Left lung (tissue), 10 donors: Measurements from ENCODE around the gene PCMT1. TPM values are rescaled to one million over a fixed set of nuclear protein-coding genes. Genes with fewer than 3 reads are reported as not detected.
"Not testable (repeated sequence)": the region's sequence is repeated elsewhere in the genome, so short reads cannot be mapped to it uniquely, and the experiment has no call there.

Source experiments
- ATAC-seq: fragments of 200-7000 bp; cut with Tn5 transposase; one replicate; pipeline ENCODE4 v1.9.1; 2020; ENCODE audit warnings: moderate library complexity
- DNase-seq, 4 donors: peaks; one replicate each; pipeline ENCODE4 v3.0.0-alpha.2; 2013 to 2020
- H3K27ac ChIP-seq, 2 donors: fragments of 200-600 bp; sonication (generic) in 1 of 2; one replicate each; pipeline versions ENCODE4 v1.5.0 to v1.8.0; 2020 to 2021
- H3K27me3 ChIP-seq, 2 donors: fragments of 200-600 bp; sonication (generic) in 1 of 2; one replicate each; pipeline versions ENCODE4 v1.5.0 to v1.8.0; 2020 to 2021
- H3K36me3 ChIP-seq, 2 donors: fragments of 200-600 bp; sonication (generic) in 1 of 2; one replicate each; pipeline versions ENCODE4 v1.5.0 to v1.8.0; 2020 to 2021
- H3K4me1 ChIP-seq, 2 donors: fragments of 200-600 bp; one replicate each; pipeline ENCODE4 v1.8.0; 2021
- H3K4me3 ChIP-seq, 2 donors: fragments of 200-600 bp; sonication (generic) in 1 of 2; one replicate each; pipeline versions ENCODE4 v1.5.0 to v1.8.0; 2020 to 2021; ENCODE audit warnings: mild to moderate bottlenecking in 1 of 2
- H3K9me3 ChIP-seq, 2 donors: fragments of 200-600 bp; sonication (generic) in 1 of 2; one replicate each; pipeline versions ENCODE4 v1.5.0 to v1.8.0; 2020 to 2021
- intact Hi-C, 2 donors: fragments of 100-400 bp; cut with DNase I; formaldehyde crosslinking; loops; one replicate each; pipeline versions ENCODE4 v1.11.2 to v1.14.2; 2022
- polyA plus RNA-seq, 6 donors: library from polyadenylated mRNA; unstranded; fragments of 120-200 nt; gene quantifications; one replicate each; pipeline ENCODE4 v1.2.1, GENCODE V29; 2013; ENCODE audit not compliant: insufficient read length in 6 of 6
- total RNA-seq, 2 donors: library from RNA; stranded (reverse); fragmentation: NEBNext Ultra II Directional; extraction: Animal tissue kit (Norgen Biotek cat#: 25700); gene quantifications; one replicate each; pipeline ENCODE4 v1.2.1, GENCODE V29; 2021
- TF ChIP-seq, protein P1 (sequence below), 2 donors: fragments of 200-600 bp; sonication (generic) in 1 of 2; IDR thresholded peaks; one replicate each; pipeline versions ENCODE4 v1.5.0 to v1.8.0; 2021; ENCODE audit warnings: antibody characterized with exemption in 2 of 2
- donor health status: DM: no; HTN: yes; CAD: no.
- donor health status: DM: no; HTN: no; CAD: no.

The PCMT1 gene
- total and polyA plus RNA-seq, 8 donors: 61.8 to 87.4 (median 80.3) TPM

DNA sequence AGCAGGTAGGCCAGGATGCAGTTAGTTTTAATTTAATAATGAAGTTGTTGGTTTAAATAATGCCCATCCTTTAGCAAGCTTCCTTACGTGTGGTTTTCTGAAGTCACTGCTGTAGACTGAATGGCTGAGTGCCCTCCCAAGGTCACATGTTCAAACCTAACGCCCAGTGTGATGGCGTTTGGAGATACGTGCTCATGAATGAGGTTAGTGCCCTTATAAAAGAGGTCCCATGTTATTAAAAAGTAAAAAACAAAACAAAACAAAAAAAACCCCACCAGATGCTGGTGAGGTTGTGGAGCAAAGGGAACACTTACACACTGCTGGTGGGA, 98.4 kb downstream of the PCMT1 start:
- Histone ChIP-seq H3K4me1 (peaks cover 14 to 21% of the 10 kb centered on the region in 2 donors), H3K36me3 (no peaks in the 10 kb centered on the region), H3K4me3 (no peak overlapping the region), H3K9me3 (no peaks in the 10 kb centered on the region), H3K27ac (no peak overlapping the region), H3K27me3 (no peaks in the 10 kb centered on the region)
- intact Hi-C loops: no loop called here
- no peak for DNase-seq
- TF ChIP-seq, protein P1, sequence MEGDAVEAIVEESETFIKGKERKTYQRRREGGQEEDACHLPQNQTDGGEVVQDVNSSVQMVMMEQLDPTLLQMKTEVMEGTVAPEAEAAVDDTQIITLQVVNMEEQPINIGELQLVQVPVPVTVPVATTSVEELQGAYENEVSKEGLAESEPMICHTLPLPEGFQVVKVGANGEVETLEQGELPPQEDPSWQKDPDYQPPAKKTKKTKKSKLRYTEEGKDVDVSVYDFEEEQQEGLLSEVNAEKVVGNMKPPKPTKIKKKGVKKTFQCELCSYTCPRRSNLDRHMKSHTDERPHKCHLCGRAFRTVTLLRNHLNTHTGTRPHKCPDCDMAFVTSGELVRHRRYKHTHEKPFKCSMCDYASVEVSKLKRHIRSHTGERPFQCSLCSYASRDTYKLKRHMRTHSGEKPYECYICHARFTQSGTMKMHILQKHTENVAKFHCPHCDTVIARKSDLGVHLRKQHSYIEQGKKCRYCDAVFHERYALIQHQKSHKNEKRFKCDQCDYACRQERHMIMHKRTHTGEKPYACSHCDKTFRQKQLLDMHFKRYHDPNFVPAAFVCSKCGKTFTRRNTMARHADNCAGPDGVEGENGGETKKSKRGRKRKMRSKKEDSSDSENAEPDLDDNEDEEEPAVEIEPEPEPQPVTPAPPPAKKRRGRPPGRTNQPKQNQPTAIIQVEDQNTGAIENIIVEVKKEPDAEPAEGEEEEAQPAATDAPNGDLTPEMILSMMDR (IDR thresholded peaks at IDR 0.05): no peak
- no peak for ATAC-seq

DNA sequence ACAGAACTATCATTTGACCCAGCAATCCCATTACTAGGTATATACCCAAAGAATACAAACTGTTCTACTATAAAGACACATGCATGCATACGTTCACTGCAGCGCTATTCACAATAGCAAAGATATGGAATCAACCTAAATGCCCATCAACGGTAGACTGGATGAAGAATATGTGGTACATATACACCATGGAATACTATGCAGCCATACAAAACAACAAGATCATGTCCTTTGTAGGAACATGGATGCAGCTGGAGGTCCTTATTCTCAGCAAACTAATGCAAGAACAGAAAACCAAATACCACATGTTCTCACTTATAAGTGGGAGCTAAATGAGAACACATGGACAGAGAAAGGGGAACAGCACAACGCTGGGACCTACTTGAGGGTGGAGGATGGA, 98.8 kb downstream of the PCMT1 start:
- ATAC-seq, H3K4me3 ChIP-seq, DNase-seq, intact Hi-C loops, H3K27ac ChIP-seq, H3K9me3 ChIP-seq, H3K36me3 ChIP-seq, H3K27me3 ChIP-seq: not testable (repeated sequence)
- peaks cover 14 to 24% of the 10 kb centered on the region in 2 donors for H3K4me1 ChIP-seq

DNA sequence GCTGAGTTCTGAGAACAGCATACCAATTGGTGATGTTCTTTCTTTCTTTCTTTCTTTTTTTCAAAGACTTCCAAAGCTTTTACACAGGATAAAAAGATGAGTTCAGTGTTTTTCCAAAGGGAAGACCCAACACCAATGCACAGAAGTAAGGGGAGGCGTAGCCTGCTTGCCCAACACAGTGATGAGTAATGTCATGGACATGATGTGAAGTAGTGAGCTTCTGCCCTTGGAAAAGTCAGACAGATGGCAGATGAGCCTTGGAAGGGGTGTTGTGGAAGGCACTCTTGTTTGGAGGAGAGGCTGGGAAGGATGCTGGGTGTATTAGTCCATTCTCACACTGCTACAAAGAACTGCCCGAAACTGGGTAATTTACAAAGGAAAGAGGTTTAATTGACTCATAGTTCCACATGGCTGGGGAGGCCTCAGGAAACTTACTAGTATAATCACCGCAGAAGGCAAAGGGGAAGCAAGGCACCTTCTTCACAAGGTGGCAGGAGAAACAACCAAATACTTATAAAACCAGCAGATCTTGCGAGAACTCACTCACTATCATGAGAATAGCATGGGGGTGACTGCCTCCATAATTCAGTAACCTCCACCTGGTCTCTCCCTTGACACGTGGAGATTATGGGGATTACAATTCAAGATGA, 102.0 kb downstream of the PCMT1 start:
- Histone ChIP-seq H3K36me3 (no peaks in the 10 kb centered on the region), H3K4me1 (peaks cover 28 to 44% of the 10 kb centered on the region in 2 donors), H3K27me3 (no peaks in the 10 kb centered on the region), H3K27ac (no peak overlapping the region), H3K9me3 (no peaks in the 10 kb centered on the region), H3K4me3 (no peak overlapping the region)
- ATAC-seq: no peak
- intact Hi-C loops: no loop called here
- TF ChIP-seq, protein P1 (IDR thresholded peaks at IDR 0.05): no peak
- no peak for DNase-seq

DNA sequence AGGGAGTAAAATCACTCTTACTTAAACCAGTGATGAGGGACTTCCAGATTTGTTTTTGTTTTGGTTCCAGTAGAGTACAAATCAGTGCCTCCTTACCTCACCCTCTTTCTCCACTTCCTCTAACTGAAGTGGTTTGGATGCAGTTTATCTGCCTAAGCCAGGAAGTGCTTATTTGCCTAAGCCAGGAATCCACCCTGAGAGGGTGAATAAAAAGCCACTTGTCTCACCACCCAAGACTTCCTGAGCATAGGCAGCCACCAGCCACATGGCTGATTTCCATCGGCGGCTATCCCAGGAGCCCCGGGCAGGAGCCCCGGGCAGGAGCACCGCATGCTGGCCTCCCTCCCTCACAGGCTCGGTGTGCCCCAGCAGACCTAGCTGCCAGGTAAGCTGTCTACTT, 102.6 kb downstream of the PCMT1 start:
- intact Hi-C loops: no loop called here

DNA sequence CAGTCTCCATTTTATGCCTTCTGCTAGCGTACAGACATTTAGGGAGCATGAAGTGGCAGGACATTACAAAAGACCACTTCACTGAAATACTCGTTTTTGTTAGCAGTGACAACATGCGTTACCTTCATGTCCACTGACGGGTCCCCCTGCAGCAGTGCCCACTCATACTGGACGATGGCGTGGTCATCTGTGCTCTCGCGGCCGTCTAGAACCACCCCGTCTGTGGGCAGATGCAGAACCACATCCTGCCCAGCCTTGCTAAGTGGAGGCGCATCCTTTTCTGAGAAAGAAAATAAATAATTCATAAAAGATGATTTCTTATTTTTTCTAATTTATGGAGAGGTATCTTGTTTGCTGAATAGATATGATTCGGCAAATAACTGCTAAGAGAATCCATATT, 103.3 kb downstream of the PCMT1 start:
- peaks cover 28 to 38% of the 10 kb centered on the region in 2 donors for H3K4me1 ChIP-seq
- no peaks in the 10 kb centered on the region for H3K27me3 ChIP-seq
- no peaks in the 10 kb centered on the region for H3K36me3 ChIP-seq
- H3K4me3 ChIP-seq: peak overlapping the region in 1 of 2 donors; percentile 7
- no peaks in the 10 kb centered on the region for H3K9me3 ChIP-seq
- DNase-seq: no peak
- no peak for ATAC-seq
- intact Hi-C loops: no loop called here
- TF ChIP-seq, protein P1 (IDR thresholded peaks at IDR 0.05): no peak
- peak overlapping the region in 1 of 2 donors; percentile 43 for H3K27ac ChIP-seq

More for the DNA sequence above, 102.6 kb downstream of the PCMT1 start:
- Histone ChIP-seq H3K36me3 (no peaks in the 10 kb centered on the region), H3K27ac (peak overlapping the region; percentile 43 to 49), H3K9me3 (no peaks in the 10 kb centered on the region), H3K4me3 (peak overlapping the region in 1 of 2 donors; percentile 7), H3K27me3 (no peaks in the 10 kb centered on the region), H3K4me1 (peaks cover 28 to 41% of the 10 kb centered on the region in 2 donors)
- DNase-seq (peak in 2 of 4 donors; percentile 64 to 83), ATAC-seq (peak; percentile 74)
- TF ChIP-seq, protein P1 (IDR thresholded peaks at IDR 0.05): no peak

DNA sequence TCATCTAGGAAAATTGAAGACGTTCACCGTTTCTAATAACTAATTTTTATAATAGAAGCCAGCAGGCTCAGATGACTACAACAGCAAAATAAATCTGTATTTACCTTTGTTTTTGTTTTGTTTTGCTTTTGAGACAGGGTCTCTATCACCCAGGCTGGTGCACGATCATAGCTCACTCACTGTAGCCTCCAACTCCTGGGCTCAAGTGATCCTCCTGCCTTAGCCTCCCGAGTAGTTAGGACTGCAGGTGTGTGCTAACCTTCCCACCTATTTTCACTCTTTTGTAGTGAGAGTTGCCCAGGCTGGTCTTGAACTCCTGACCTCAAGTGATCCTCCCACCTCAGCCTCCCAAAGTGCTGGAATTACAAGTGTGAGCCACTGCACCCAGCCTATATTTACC, 104.5 kb downstream of the PCMT1 start:
- DNase-seq, H3K36me3 ChIP-seq, H3K9me3 ChIP-seq, intact Hi-C loops, H3K4me3 ChIP-seq, H3K27me3 ChIP-seq, ATAC-seq: not testable (repeated sequence)
- Histone ChIP-seq H3K27ac (peak overlapping the region in 1 of 2 donors; percentile 10), H3K4me1 (peaks cover 28 to 38% of the 10 kb centered on the region in 2 donors)
